DMS53 treated with DMSO at 0.1 percent for 48 hours (cell line): ENCODE measurements around the gene INTS1.
A peak's percentile ranks its signal among the peaks of the same experiment; 100 is the strongest.
"Not testable (repeated sequence)": the region's sequence is repeated elsewhere in the genome, so short reads cannot be mapped to it uniquely, and the experiment has no call there.

Experiments used
- DNase-seq: peaks from one replicate; lab custom pipeline; 2025; ENCODE audit not compliant: unreplicated experiment; lab: John Stamatoyannopoulos, UW

INTS1 gene

DNA sequence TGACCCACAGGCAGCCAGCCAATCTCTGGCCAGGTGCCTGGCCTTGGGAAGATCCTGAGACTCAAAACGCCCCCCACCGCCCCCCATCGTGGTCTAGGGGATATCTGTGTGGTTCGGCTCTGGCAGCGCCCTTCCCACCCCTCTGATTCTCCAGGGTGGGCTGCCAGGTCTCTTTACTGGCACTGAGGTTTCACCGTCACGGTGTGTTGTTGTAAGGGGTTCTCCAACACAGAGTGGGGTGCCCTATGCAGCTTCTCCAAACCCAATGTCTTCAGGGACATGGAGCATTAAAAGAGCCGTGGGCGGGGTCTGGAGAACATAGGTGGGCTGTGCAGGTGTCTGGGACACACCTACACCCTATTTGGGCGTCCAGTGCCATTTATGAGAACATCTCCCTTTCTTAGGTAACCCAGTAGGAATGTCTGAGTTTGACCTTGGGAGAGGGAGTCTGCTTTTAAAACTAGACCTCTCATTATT, 27.8 kb upstream of the INTS1 start:
- DNase-seq = peak; percentile 51

DNA sequence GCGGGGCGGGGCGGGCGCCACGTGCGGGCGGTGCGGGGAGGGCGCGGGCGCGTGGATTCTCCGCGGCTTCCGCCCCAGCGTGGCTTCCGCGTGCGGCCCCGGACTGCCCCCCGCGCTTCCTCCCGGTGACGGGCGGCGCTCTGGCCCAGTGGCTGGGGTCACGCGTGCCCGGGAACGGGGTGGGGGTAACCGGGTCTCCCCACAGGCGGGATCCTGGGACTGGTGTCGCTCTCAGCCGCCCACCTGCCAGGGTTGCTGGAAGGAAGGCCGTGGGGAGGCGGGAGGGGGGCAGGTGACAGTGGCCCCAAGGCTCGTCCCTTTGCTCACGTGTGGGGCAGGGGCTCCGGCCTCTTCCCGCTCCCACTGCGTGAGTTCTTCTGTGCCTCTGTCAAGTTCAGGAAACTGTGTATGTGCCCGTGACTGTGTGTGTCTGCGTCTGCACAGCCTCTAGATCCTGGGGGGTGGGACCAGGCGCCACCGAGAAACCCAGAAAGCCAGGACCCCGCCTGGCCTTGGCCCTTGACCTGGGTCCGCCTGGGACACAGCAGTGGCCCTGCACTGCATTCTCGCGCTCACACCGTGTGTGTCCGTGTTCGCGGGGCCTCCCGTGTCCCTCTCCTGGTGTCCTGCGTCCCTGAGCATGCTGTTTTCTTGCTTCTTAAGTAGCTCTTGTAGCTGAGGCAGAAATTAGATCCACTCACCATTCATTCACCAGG, 27.2 kb upstream of the INTS1 start:
- DNase-seq = peak; percentile 35

DNA sequence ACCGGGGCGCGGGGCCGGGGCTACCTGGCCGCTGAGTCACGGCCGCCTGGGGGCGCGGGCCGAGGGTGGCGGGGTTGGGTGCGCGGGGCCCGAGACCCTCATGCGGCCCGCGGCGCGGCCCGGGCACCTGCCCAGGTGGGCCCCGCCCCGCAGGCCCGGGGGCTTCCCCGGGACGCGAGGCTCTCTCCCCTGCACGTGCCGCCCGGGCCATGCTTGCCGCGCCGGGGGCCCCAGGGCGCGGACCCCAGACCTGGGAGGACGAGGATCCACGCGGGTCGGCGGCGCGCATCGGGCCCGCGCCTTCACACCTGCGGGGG, 26.7 kb upstream of the INTS1 start:
- no peak for DNase-seq

DNA sequence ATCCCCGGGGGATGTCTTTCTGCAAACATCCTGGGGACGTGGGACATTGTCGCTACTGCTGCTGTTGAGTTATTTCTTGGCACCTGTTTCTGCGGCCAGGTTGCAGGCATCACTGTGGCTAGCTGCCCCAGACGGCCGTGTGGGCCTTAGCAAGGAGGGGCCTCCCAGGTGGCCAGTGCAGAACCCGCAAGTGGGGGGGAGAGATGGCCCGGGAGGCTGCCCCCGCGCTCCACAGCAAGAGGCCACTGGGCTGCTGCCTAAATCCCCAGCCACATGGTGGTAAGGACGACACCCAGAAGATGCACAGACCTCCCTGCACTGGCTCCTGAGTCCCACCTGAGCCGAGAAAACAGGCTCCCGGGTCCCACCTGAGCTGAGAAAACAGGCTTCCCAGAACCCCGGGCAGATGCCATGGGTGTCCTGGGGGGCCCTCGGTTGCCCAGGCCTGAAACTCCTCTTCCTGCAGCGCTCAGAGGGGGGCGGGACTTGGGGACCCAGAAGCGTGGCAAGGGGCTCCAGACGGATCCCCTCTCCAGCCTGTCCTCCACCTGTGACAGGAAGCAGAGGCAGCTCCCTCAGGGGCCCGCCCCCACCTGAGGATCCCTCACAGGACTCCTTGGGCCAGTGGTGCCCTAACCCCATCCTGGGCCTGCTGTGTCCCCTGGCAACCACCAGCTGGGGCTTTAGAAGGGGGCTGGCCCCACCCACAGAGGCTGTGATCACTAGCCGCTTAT, 25.4 kb upstream of the INTS1 start:
- DNase-seq = no peak

DNA sequence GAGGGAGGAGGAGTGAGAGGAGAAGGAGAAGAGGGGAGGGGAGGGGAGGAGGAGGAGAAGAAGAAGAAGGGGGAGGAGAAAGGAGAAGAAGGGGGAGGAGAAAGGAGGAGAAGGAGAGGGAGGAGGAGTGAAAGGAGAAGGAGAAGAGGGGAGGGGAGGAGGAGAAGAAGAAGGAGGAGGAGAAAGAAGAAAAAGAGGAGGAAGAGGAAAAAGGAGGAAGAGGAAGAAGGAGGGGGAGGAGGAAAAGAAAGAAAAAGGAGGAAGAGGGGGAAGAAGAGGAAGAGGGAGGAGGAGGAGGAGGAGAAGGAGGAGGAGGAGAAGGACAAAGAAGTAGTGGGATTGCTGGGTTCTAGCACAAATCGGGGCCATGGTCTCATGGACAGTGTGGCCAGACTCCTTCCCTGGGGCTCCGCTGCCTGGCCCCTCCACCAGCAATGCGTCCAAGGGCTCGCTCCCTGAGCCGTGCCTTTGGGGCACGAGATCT, 22.1 kb upstream of the INTS1 start:
- no peak for DNase-seq

DNA sequence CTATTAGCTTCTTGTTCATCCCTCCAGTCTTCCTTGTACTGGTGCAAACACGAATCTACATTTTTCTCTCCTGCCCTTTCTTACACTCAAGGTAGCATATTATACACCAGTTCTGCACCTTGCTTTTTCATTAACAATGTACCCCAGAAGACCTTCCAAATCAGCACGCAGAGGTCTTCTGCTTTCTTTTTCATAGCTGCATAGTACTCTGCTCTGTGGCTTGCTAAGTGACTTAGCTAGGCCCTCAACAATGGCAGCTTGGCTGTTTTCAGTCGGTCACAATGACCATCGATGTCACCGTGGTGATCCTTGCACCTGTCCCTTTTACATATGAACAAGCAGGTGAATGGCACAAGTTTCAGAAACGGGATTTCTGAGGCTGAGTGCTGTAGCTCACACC, 21.2 kb upstream of the INTS1 start:
- DNase-seq = no peak

DNA sequence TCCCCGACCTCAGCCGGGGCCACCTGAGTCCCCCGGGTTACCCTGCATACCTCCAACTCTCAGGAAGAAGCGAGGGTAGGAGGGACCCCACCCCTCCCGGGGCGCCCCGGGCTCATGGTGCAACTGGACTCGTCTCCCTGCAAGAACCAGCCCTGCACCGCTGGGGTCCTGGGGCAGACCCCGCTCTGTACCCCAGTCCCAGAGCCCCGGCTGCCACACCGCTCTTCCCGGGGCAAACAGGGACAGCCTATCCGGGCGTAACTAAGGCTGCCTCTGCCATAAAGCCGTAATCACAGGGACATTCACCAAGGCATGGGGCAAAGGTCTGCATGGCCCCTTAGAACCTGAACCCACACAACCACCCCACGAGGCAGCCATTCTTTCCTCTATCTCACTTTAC, 19.7 kb upstream of the INTS1 start:
- no peak for DNase-seq

DNA sequence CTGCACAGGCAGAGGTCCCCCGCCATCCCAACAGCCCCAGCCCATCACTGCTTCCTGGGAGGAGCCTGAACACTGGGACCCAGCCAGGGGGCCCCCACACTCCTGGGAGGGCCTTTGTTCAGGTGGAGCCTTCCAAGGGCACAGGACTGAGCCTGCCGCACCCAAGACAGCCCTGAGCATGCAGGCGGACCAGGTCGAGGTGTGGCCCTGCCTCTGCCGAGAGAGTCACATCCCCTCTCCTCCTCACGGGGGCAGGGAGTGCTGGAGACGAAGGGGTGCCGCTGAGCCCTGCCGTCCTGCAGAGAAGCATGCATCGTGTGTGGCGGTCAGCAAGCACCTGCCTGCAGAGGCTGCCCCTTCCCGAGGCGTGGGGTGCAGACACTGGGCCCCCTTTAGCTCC, 19.0 kb upstream of the INTS1 start:
- no peak for DNase-seq

DNA sequence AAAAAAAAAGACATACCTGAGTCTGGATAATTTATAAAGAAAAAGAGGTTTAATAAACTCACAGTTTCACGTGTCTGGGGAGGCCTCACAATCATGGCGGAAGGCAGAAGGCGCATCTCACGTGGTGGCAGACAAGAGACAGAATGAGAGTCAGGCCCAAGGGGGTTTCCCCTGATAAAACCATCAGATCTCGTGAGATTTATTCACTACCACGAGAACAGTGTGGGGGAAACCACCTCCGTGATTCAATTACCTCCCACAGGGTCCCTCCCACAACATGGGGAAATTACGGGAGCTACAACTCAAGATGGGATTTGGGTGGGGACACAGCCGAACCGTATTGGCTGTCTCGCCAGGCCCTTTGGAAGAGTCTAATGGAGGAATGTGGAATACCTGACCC, 17.3 kb upstream of the INTS1 start:
- DNase-seq = no peak

DNA sequence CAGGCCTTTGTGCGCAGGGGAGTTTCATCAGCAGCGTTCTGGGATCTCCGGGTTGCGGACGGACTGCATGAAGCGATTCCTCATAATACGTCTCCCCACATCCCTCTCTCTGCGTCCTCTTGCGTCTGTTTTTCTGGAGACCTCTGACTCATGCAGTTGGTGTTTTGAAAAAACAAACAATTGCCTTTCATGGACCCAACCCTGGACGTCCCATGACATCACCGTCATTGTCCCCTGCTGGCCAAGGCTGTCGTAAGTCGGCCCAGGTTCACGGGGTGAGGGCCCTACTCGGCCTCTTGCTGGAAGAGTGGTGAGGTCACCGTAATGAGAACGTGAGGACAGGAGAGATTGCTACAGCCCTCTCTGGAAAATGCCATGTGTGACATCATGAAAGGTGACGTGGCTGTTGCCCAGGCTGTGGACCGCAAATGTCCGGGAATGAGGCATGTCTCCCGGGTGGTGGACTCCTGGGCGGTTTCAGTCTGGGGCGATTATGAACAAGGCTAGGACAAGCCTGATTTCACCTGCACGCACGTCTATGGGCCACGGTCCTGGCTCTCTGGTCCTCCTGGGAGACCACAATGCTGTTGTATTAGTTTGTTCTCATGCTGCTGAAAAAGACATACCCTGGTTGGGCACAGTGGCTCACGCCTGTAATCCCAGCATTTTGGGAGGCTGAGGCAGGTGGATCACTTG, 16.5 kb upstream of the INTS1 start:
- DNase-seq = peak; percentile 80

DNA sequence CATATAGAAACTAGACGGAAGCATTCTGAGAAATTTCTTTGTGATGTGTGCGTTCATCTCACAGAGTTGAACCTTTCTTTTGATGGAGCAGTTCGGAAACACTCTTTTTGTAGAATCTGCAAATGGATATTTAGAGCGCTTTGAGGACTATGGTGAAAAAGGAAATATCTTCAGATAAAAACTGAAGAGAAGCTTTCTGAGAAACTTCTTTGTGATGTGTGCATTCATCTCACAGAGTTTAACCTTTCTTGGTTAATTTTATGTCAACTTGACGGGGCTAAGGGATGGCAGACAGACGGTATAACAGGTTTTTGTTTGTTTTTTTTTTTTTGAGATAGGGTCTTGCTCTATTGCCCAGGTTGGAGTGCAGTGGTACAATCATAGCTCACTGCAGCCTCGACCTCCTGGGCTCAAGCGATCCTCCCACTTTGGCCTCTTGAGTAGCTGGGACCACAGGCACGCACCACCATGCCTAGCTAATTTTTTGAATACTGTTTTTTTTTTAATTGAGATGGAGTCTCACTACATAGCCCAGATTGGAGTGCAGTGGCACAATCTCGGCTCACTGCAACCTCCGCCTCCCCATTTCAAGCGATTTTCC, 15.2 kb upstream of the INTS1 start:
- not testable (repeated sequence) for DNase-seq

DNA sequence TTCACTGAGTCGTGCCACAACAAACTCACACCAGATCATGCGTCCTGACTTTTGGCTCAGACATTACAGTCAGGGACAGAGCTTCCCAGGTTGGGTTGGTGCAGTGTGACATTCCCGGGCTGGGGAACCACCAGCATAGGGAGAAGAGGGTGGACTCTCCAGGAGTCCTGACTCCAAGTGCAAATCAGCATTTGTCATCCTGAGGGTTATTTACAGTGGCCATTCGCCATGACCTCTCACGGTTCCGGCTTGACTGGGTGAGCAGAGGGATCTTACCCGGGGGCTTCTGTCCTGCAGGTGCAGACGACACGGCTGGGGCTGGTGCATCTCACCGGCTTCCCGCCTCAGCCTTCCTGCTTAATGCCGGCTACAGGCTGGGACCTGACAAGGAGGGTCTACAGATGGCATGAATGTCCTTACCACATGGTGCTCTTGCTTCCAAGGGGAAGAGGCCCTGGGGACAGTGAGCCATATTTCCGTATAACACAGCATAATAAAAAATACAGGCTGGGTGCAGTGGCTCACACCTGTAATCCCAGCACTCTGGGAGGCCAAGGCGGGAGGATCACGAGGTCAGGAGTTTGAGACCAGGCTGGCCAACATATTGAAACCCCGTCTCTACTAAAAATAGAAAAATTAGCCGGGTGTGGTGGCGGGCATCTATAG, 12.5 kb upstream of the INTS1 start:
- no peak for DNase-seq

DNA sequence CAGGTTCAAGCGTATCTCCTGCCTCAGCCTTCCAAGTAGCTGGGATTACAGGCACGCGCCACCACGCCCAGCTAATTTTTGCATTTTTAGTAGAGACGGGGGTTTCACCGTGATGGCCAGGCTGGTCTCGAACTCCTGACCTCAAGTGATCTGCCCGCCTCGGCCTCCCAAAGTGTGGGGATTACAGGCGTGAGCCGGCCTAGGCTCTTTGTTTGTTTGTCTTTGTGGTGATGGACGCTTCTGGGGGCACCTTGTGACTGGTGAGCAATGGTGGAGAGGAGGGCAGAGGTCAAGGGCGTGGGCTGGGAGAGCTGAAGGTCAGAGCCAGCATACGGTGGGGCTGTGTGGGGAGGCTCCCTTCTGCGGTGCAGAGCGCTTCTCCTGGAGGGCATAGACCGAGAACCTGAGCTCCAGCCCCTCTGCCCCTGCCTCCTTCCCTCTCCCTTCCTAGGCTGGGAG, 11.3 kb upstream of the INTS1 start:
- DNase-seq = not testable (repeated sequence)

DNA sequence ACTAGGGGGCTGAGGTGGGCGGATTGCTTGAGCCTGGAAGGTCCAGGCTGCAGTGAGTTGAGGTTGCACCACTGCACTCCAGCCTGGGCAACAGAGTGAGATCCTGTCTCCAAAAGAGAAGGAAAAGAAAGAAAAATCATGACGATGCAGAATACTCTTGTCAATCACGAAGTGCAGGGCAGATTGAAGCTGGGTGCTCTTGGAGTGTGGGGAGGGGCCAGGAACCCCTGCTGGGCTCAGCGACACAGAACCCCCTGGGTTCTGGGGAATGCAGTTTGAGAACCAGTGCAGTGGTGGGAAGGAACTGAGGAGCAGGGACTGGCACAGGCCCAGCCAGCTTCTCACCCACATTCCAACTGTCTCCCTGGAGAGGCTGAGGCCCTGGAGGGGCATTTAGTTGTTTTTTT, 10.8 kb upstream of the INTS1 start:
- DNase-seq = no peak

DNA sequence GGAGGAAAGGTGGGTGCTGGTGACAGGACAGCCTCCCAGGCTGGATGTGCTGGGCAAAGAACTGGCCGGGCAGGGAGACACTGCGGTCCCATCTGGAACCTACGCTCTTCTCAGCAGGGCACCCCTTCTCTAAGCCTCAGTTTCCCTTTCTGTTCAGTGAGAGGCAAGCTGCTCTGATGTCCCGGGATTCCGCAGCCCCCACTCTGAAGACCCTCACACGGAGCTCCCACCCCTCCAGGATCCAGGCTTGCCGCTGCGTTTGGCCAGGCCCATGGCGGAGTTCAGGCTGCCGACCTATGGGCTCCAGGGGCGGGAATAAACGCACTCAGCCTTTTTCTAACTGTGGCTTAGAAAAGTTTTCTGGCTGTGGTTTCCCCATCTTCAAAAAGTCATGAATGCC, 10.2 kb upstream of the INTS1 start:
- no peak for DNase-seq

DNA sequence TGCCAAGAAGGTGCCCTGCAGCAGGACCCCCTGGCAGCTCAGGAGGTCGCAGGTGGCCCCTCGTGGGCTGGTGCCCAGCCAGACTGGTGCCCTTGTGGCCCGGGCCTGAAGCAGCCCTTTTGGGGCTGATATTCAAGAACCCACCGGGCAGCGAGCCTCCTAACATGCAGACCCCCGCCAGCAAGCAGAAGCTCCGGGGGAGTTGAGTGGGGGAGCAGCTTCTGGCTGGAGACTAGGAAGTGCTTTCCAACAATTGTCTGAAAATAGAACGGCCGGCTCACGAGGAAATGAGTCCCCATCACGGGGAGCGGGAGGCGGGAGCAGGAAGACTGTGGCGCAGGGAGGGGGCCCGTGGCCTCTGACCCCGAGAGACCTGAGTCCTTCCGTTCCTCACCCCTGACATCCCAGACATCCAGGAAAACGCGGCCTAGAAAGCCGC, 9.5 kb upstream of the INTS1 start:
- DNase-seq = no peak

DNA sequence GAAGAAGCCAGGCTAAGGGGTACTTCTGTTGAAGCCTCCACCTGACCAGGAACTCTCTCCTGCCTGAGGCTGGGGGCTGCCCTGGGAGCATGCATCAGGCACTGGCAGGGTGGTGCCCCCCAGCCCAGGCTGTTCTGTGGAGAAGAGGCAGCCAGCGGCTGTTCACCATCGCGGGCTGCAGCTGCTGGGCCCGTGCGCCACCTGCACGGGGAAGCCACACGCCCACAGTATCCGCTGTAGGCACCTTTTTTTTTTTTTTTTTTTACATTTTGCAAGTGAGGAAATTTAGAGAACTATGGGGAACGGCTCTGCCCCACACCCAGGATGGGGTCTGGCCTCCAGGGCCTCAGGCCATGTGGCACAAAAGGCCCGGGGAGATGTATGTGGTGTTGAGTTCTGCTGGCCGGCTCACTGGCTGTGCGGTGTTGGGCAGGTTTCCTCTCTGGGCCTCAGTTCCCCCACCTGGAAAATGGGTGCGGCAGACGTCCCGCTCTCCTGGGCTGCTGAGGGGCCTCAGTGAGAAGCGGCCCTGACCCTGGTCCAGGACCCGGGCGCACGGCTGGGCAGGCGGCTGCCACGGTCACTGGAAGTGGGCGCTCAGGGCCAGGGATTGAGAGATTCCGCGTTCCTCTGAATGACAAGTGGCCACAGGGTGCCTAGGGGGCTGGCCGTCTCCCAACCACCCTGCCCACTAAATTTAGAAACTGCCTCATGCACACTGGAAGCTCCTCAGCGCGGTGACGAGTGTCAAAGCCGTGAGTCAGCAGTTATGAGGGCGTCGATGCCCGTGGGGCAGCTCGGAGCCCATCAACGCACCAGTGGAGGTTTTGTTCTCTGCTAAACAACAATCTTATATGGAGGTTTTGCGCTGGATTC, 8.8 kb upstream of the INTS1 start:
- DNase-seq = no peak

DNA sequence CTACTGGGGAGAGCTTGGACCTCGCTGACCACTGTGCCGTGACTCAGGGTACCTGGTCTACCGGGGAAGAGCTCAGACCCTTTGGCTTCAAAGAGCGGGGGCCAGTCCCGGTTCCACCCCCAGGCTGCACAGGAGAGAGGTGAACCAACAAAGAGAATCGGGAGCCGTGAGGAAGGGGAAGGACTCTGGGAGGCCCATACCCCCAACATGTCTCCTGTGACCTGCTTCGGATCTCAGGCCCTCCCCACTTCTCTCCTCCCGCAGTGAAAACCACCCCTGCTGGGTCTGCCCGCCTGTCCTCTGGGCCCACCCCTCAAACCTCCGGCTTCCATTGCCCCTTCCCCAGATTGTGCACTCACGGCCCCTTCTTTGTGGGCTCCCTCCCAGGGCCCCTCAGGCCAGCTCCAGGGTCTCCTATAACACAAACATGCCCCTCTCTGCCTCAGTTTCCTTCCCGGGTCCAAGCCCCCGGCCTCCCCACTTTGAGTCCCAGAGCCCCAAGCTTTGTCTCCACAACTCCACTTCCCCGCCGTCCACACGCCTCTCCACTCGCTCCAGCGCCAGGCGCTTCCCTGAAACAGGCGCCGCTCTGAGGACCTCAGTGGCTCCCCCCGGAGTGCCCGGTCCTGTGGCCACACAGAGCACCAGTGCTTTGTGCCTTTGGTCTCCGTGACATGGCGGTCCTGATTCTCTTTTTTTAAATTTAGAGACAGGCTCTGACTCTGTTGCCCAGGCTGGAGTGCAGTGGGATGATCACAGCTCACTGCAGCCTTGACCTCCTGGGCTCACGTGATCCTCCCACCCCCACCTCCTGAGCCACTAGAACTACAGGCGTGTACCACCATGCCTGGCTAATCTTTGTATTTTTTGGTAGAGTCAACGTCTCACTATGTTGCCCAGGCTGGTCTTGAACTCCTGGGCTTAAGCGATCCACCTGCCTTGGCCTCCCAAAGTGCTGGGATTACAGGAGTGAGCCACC, 7.5 kb upstream of the INTS1 start:
- no peak for DNase-seq

DNA sequence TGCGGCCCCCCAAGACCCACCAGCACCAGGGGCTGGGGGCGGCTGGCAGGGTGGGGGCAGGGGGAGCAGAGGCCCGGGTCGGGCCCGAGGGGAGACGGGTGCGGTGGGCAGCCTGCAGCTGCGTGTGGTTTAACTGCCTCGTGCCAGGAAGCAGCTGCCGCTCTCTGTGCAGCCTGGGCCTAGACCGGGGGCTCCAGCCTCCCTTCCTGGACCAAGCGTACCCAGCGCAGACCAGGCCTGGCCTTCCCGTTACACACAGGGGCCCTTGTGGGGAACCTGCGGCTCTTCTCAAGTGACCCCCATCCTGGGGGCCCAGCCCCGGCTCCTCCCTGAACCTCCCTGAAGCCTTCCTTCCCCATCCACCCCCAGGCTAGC, 6.6 kb upstream of the INTS1 start:
- no peak for DNase-seq
